HG02759 (cell line): ENCODE measurements around the gene PRTG.
"Not testable (repeated sequence)": the region's sequence is repeated elsewhere in the genome, so short reads cannot be mapped to it uniquely, and the experiment has no call there.

Experiments used
- ATAC-seq: cut with Tn5 transposase; IDR thresholded peaks from one replicate; pipeline ENCODE4 v1.9.1; 2021; ENCODE audit warnings: mild to moderate bottlenecking, moderate library complexity; ENCODE audit not compliant: unreplicated experiment

PRTG gene

GRCh38 chr15:55742927-55743728, at the start of gene PRTG:
TSS of gene PRTG (minus strand) at chr15:55743152. CDS start at chr15:55742931, 221 bp downstream.
- ATAC-seq = peak; percentile 50

- ATAC-seq = no peak
Observed at GRCh38 chr15:55791551-55792400, 48.8 kb upstream of the PRTG start.

- ATAC-seq = no peak
Observed at GRCh38 chr15:55789066-55789660, 46.2 kb upstream of the PRTG start.

- no peak for ATAC-seq
Observed at GRCh38 chr15:55786341-55786740, 43.4 kb upstream of the PRTG start.

- ATAC-seq = not testable (repeated sequence)
Observed at GRCh38 chr15:55785593-55785992, 42.6 kb upstream of the PRTG start.

GRCh38 chr15:55784286-55784685, 41.3 kb upstream of the PRTG start:
- no peak for ATAC-seq

GRCh38 chr15:55782901-55783300, 39.9 kb upstream of the PRTG start:
- ATAC-seq = no peak

- no peak for ATAC-seq
Observed at GRCh38 chr15:55780292-55780691, 37.3 kb upstream of the PRTG start.

GRCh38 chr15:55778932-55779331, 36.0 kb upstream of the PRTG start:
- no peak for ATAC-seq

GRCh38 chr15:55775316-55775715, 32.4 kb upstream of the PRTG start:
- ATAC-seq = no peak

- peak; percentile 59 for ATAC-seq
Observed at GRCh38 chr15:55774113-55774970, 31.4 kb upstream of the PRTG start.

- ATAC-seq = no peak
Observed at GRCh38 chr15:55770806-55771205, 27.9 kb upstream of the PRTG start.

- ATAC-seq = no peak
Observed at GRCh38 chr15:55770261-55770660, 27.3 kb upstream of the PRTG start.

- ATAC-seq = no peak
Observed at GRCh38 chr15:55768670-55769185, 25.8 kb upstream of the PRTG start.

GRCh38 chr15:55766676-55767075, 23.7 kb upstream of the PRTG start:
- no peak for ATAC-seq

GRCh38 chr15:55764398-55764797, 21.4 kb upstream of the PRTG start:
- ATAC-seq = no peak

- no peak for ATAC-seq
Observed at GRCh38 chr15:55758580-55758986, 15.6 kb upstream of the PRTG start.

- ATAC-seq = not testable (repeated sequence)
Observed at GRCh38 chr15:55753433-55753832, 10.5 kb upstream of the PRTG start.

GRCh38 chr15:55750706-55751105, 7.8 kb upstream of the PRTG start:
- no peak for ATAC-seq
